GM12878 (cell line): ENCODE measurements around the gene IFI30. TPM values are rescaled to one million over a fixed set of nuclear protein-coding genes. Genes with fewer than 3 reads are reported as not detected.

Experiments used
- ATAC-seq: fragments of 200-7000 bp; cut with Tn5 transposase; 3 replicates; pipeline ENCODE4 v1.9.1; 2020; ENCODE audit warnings: mild to moderate bottlenecking, moderate library complexity
- BruUV-seq: library from RNA; stranded (reverse); fragments of 400-500 nt; replicated peaks from 2 replicates; lab custom pipeline; 2021; lab: Mats Ljungman, UMichigan
- CTCF ChIA-PET: fragments of 300-600 bp; sonication (Branson Sonifier 250); formaldehyde crosslinking; extraction: SDS; loops from one replicate; lab custom pipeline; 2021; ENCODE audit warnings: inconsistent platforms; lab: Yijun Ruan, JAX
- POLR2A ChIA-PET: fragments of 350-600 bp; formaldehyde crosslinking; extraction: SDS; loops from one replicate; lab custom pipeline; 2021; ENCODE audit warnings: inconsistent platforms; lab: Charles Lee
- RAD21 ChIA-PET: fragments of 300-600 bp; sonication (Branson Sonifier 250); formaldehyde crosslinking; loops from one replicate; lab custom pipeline; 2023; ENCODE audit warnings: antibody characterized with exemption; ENCODE audit not compliant: unreplicated experiment; lab: Charles Lee
- SMC1A ChIA-PET: fragments of 300-600 bp; sonication (Branson Sonifier 250); formaldehyde crosslinking; loops from one replicate; lab custom pipeline; 2023; ENCODE audit not compliant: unreplicated experiment, uncharacterized antibody; lab: Charles Lee
- DNase-seq: peaks from one replicate; pipeline ENCODE4 v3.0.0-alpha.2; 2011; ENCODE audit warnings: low read depth, low spot score
- FAIRE-seq: peaks from 3 replicates; lab custom pipeline; 2011; peaks lifted over from hg19 to GRCh38; lab: Jason Lieb, UNC
- H2AFZ ChIP-seq: 2 replicates; pipeline ENCODE4 v1.6.0; 2011; ENCODE audit warnings: low read depth, low read length, control low read depth; ENCODE audit not compliant: control insufficient read depth
- H3K27ac ChIP-seq: 2 replicates; pipeline ENCODE4 v1.5.1; 2011; ENCODE audit warnings: control low read depth; ENCODE audit not compliant: control insufficient read depth, insufficient read depth
- H3K27me3 ChIP-seq, 2 experiments: replicated peaks in 1 of 2; 2 replicates each; pipeline versions ENCODE4 v1.6.0 to v1.6.1; 2011; ENCODE audit warnings: low read length in 1 of 2; ENCODE audit not compliant: control insufficient read depth in 2 of 2, insufficient read depth in 2 of 2
- H3K36me3 ChIP-seq, 2 experiments: 2 replicates each; pipeline ENCODE4 v1.5.1; 2011; ENCODE audit warnings: low read length in 1 of 2; ENCODE audit not compliant: control insufficient read depth in 2 of 2, insufficient read depth in 2 of 2
- H3K4me1 ChIP-seq: 2 replicates; pipeline ENCODE4 v1.6.1; 2011; ENCODE audit warnings: mild to moderate bottlenecking, low read length, moderate library complexity, mixed read lengths; ENCODE audit not compliant: control insufficient read depth, insufficient read depth
- H3K4me2 ChIP-seq: 2 replicates; pipeline ENCODE4 v1.6.0; 2011; ENCODE audit warnings: control low read depth; ENCODE audit not compliant: control insufficient read depth, insufficient read depth
- H3K4me3 ChIP-seq: fragments of 200-600 bp; sonication (generic); 2 replicates; pipeline ENCODE4 v1.5.1; 2016
- H3K79me2 ChIP-seq: 2 replicates; pipeline ENCODE4 v1.6.0; 2011; ENCODE audit warnings: low read length; ENCODE audit not compliant: control insufficient read depth, insufficient read depth
- H3K9ac ChIP-seq: 2 replicates; pipeline ENCODE4 v1.8.0; 2011; ENCODE audit warnings: low read length, control low read depth, mixed read lengths; ENCODE audit not compliant: control insufficient read depth, insufficient read depth
- H3K9me3 ChIP-seq: replicated peaks from 3 replicates; pipeline ENCODE4 v1.5.1; 2011; ENCODE audit warnings: mild to moderate bottlenecking, low read length; ENCODE audit not compliant: control insufficient read depth, insufficient read depth
- H4K20me1 ChIP-seq: 2 replicates; pipeline ENCODE4 v1.6.0; 2011; ENCODE audit not compliant: control insufficient read depth, insufficient read depth
- LARP7 ChIP-seq: fragments of 450-650 bp; IDR thresholded peaks from 2 replicates; pipeline ENCODE4 v1.6.1; 2017; ENCODE audit warnings: mild to moderate bottlenecking
- NR2C1 ChIP-seq: fragments of 450-650 bp; IDR thresholded peaks from 2 replicates; pipeline ENCODE4 v1.6.1; 2017; ENCODE audit warnings: antibody characterized with exemption, mild to moderate bottlenecking, moderate library complexity
- NR2C2 ChIP-seq: IDR thresholded peaks from 2 replicates; pipeline ENCODE4 v1.6.1; 2011; ENCODE audit warnings: borderline replicate concordance, low read depth; ENCODE audit not compliant: control insufficient read depth, insufficient read length
- RELA ChIP-seq: fragments of 450-650 bp; IDR thresholded peaks from 2 replicates; pipeline ENCODE4 v1.8.0; 2014; ENCODE audit warnings: borderline replicate concordance; ENCODE audit not compliant: partially characterized antibody
- WGBS: methylation state at CpG from one replicate; pipeline ENCODE4 v1.1.6; 2016; ENCODE audit warnings: low lambda C conversion rate; ENCODE audit not compliant: insufficient replicate concordance, insufficient coverage; ENCODE audit errors: missing lambda C conversion rate; 5-methylcytosine and 5-hydroxymethylcytosine counted together
- in situ Hi-C: fragments of 300-500 bp; cut with MboI; formaldehyde crosslinking; loops from 9 replicates; pipeline ENCODE4 v1.14.3; 2018; ENCODE audit warnings: mixed read lengths
- intact Hi-C: fragments of 100-400 bp; cut with micrococcal nuclease; formaldehyde crosslinking; loops from one replicate; pipeline ENCODE4 v1.14.2; 2022; ENCODE audit not compliant: unreplicated experiment
- polyA plus RNA-seq, 11 experiments: library from polyadenylated mRNA; depleted of rRNA in 4 of 11; unstranded in 6 of 11; stranded (reverse) in 5 of 11; fragments of >200 nt; fragmentation: Nextera tagmentation in 4 of 11; fragmentation: Illumina TruSeq in 1 of 11; extraction: Ambion mirVana in 4 of 11; extraction: Trizol in 1 of 11; gene quantifications; 1 replicate in 1 of 11; 2 replicates in 10 of 11; pipeline versions ENCODE4 v1.2.1 to v1.2.3, GENCODE V29; 2011 to 2016; ENCODE audit warnings: inconsistent platforms in 2 of 11, missing spikeins in 2 of 11, low read depth in 1 of 11
- total RNA-seq, 4 experiments: library from RNA; depleted of rRNA in 3 of 4; stranded (reverse); fragments of >200 nt in 3 of 4; fragmentation: Illumina TruSeq in 1 of 4; extraction: Trizol in 1 of 4; gene quantifications; 2 replicates each; pipeline versions ENCODE4 v1.2.1 to v1.2.3, GENCODE V29; 2013 to 2021
- TF ChIP-seq, protein P1 (sequence below): IDR thresholded peaks from 2 replicates; pipeline ENCODE4 v1.6.1; 2012; ENCODE audit warnings: low read depth, low read length, improper control_type of control experiment
- TF ChIP-seq, protein P2 (sequence below): IDR thresholded peaks from 2 replicates; pipeline ENCODE4 v1.6.1; 2012; ENCODE audit warnings: low read depth, low read length, improper control_type of control experiment

IFI30 gene
- total and polyA plus RNA-seq, 10 of the 15 experiments (the other 5 are each of a cell fraction or from before 2014, with no cell fraction given), result 221 to 1,112 (median 451) TPM

DNA sequence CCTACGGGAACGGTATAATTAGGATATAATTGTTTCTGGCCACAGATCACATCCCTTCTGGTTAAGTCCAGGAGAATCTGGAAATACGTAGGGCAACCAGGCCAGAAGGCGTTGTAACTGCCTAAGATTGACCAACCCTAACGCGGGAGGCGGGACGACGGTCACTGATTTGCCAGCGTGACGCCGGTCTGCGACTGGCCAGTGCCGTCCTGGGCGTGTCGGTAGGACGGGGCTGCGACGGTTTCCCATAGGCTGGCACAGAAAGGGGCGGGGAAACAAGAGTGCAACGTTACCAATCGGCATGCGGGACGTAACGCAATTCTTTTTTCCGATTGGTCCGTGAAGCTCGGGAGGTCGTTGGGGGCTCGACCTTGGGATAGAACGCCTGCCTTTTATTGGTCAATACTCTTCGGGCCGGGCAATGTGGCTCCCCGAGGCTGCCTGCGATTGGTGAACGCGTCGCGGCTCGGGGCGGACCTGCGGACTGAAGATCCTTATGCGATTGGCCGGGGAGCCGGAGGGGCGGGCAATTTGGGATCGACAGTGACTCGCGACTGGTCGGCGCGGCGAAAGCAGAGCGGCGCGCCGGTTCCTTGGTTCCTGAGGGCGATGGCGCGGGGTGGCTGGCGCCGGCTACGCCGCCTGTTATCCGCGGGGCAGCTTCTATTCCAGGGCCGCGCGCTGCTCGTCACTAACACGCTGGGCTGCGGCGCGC lies 19.2 kb downstream of the IFI30 start, which contains the start of gene MPV17L2 (continued):
- TF ChIP-seq, protein P1, sequence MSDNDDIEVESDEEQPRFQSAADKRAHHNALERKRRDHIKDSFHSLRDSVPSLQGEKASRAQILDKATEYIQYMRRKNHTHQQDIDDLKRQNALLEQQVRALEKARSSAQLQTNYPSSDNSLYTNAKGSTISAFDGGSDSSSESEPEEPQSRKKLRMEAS, result no peak
- no peak for TF ChIP-seq NR2C2

DNA sequence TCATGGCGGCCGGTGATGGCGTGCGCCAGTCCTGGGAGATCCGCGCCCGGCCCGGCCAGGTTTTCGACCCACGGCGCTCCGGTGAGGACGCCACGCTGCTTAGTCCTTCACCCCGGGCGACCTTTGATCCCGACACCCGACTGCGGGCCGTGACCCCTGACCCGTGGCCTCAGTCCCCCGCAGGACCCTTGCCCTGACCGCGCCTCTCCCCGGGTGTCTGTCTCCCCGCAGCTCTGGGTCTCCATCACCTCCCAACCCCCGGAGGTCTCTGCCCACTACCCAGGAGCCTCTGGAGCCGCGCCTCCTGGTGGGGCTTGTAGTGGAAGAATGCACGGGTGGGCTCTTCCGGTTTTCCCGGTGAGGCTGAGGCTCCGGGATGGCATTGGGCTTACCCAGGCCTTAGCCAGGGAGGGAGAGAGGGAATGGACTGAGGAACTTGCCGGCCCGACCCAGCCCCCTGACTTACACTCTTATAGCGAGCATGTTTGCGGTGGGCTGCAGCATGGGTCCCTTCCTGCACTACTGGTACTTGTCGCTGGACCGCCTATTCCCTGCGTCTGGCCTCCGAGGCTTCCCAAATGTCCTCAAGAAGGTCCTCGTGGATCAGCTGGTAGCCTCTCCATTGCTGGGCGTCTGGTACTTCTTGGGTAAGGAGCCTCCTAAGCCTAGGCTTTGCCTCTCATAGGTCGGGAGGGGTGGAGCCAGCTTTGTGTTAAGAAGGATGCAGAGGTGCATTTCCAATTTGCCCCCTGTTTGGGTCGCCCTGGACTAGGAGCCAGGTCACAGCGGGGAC lies 20.0 kb downstream of the IFI30 start:
- H2AFZ ChIP-seq, result peak overlapping the region; percentile 73
- H3K27ac ChIP-seq, result peak overlapping the region; percentile 53
- H3K4me3 ChIP-seq, result peak overlapping the region; percentile 79
- WGBS, result 2% methylated on average over 46 of the region's 46 CpGs
- H3K4me2 ChIP-seq, result peak overlapping the region; percentile 96
- peaks cover 11% of the 10 kb centered on the region for H3K4me1 ChIP-seq
- in situ Hi-C loops (no loop called here), intact Hi-C loops (no loop called here)
- no peaks in the 10 kb centered on the region for H4K20me1 ChIP-seq
- H3K9me3 ChIP-seq, result no peaks in the 10 kb centered on the region
- no peaks in the 10 kb centered on the region for H3K27me3 ChIP-seq
- POLR2A ChIA-PET, result interaction anchor here (0.8 to 2.5 kb wide), 13 partner anchors 8 to 129 kb away, joined by 3 to 17 read pairs (median 7); partner anchors contain the start of genes LSM4 and RAB3A
- peaks cover 5 to 15% of the 10 kb centered on the region in 2 experiments; a peak in 3 of 4 replicates for H3K36me3 ChIP-seq
- BruUV-seq, result TSS peak; percentile 70
- DNase-seq (no peak), FAIRE-seq (no peak), ATAC-seq (no peak)
- H3K79me2 ChIP-seq, result peaks cover 5% of the 10 kb centered on the region
- RAD21 ChIA-PET, result interaction anchor here (0.6 to 4.5 kb wide), 14 partner anchors 11 to 135 kb away, joined by 3 to 36 read pairs (median 11); partner anchors contain the start of genes JUND and RAB3A
- SMC1A ChIA-PET, result interaction anchor here (0.5 to 3.4 kb wide), 18 partner anchors 10 to 199 kb away, joined by 3 to 21 read pairs (median 4); partner anchors contain the start of genes IL12RB1 and RAB3A
- CTCF ChIA-PET, result interaction anchor here (0.6 to 3.8 kb wide), 15 partner anchors 10 to 135 kb away, joined by 3 to 30 read pairs (median 8); partner anchors contain the start of genes LSM4 and RAB3A
- peak overlapping the region; percentile 69 for H3K9ac ChIP-seq
- TF ChIP-seq, protein P2, sequence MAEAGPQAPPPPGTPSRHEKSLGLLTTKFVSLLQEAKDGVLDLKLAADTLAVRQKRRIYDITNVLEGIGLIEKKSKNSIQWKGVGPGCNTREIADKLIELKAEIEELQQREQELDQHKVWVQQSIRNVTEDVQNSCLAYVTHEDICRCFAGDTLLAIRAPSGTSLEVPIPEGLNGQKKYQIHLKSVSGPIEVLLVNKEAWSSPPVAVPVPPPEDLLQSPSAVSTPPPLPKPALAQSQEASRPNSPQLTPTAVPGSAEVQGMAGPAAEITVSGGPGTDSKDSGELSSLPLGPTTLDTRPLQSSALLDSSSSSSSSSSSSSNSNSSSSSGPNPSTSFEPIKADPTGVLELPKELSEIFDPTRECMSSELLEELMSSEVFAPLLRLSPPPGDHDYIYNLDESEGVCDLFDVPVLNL, result no peak
- TF ChIP-seq LARP7 (peak; percentile 83; the same call in 1 of the 2 replicates), NR2C1 (peak; percentile 69), RELA (peak; percentile 3)
